Spleen (tissue), 13 donors: Measurements from ENCODE around the gene NCAPG2. TPM values are rescaled to one million over a fixed set of nuclear protein-coding genes. Genes with fewer than 3 reads are reported as not detected.

ENCODE experiments used
- DNase-seq: peaks from one replicate; pipeline ENCODE4 v3.0.0-alpha.2; 2020
- H3K27ac ChIP-seq, 8 donors: fragments of 200-600 bp; sonication (generic) in 7 of 8; 1 replicate in 4 of 8; 2 replicates in 4 of 8; pipeline versions ENCODE4 v1.5.0 to v1.8.0; 2016 to 2021; ENCODE audit warnings: inconsistent platforms in 4 of 8, mild to moderate bottlenecking in 4 of 8, moderate library complexity in 1 of 8
- H3K27me3 ChIP-seq, 7 donors: fragments of 200-600 bp; sonication (generic) in 6 of 7; replicated peaks in 1 of 7; 1 replicate in 4 of 7; 2 replicates in 3 of 7; pipeline versions ENCODE4 v1.5.0 to v1.8.0; 2016 to 2021; ENCODE audit warnings: inconsistent platforms in 3 of 7, mild to moderate bottlenecking in 1 of 7
- H3K36me3 ChIP-seq, 6 donors: fragments of 200-600 bp; sonication (generic) in 5 of 6; 1 replicate in 4 of 6; 2 replicates in 2 of 6; pipeline versions ENCODE4 v1.5.0 to v1.8.0; 2016 to 2021; ENCODE audit warnings: inconsistent platforms in 2 of 6
- H3K4me1 ChIP-seq, 6 donors: fragments of 200-600 bp; sonication (generic) in 5 of 6; 1 replicate in 3 of 6; 2 replicates in 3 of 6; pipeline versions ENCODE4 v1.5.0 to v1.8.0; 2016 to 2021; ENCODE audit warnings: inconsistent platforms in 3 of 6
- H3K4me3 ChIP-seq, 8 donors: fragments of 200-600 bp; sonication (generic) in 7 of 8; 1 replicate in 4 of 8; 2 replicates in 4 of 8; pipeline versions ENCODE4 v1.5.0 to v1.8.0; 2016 to 2021; ENCODE audit warnings: inconsistent platforms in 4 of 8, mild to moderate bottlenecking in 4 of 8, moderate library complexity in 2 of 8
- H3K9me3 ChIP-seq, 8 donors: fragments of 200-600 bp; sonication (generic) in 7 of 8; 1 replicate in 4 of 8; 2 replicates in 4 of 8; pipeline versions ENCODE4 v1.5.0 to v1.8.0; 2016 to 2021; ENCODE audit warnings: inconsistent platforms in 4 of 8
- POLR2A ChIP-seq, 3 donors: fragments of 450-650 bp; IDR thresholded peaks; one replicate each; pipeline ENCODE4 v1.5.1; 2017; ENCODE audit warnings: antibody characterized with exemption in 3 of 3, mild to moderate bottlenecking in 1 of 3
- POLR2AphosphoS5 ChIP-seq, 3 donors: sonication (generic); formaldehyde crosslinking; IDR thresholded peaks; one replicate each; pipeline ENCODE4 v1.5.1; 2017; ENCODE audit warnings: antibody characterized with exemption in 3 of 3
- WGBS, 5 donors: extraction: QIAGEN DNeasy Blood & Tissue Kit in 3 of 5; methylation state at CpG; one replicate each; pipeline versions ENCODE4 v1.1.5 to v1.1.7; 2013 to 2018; 5-methylcytosine and 5-hydroxymethylcytosine counted together
- intact Hi-C: fragments of 100-400 bp; cut with DNase I; formaldehyde crosslinking; loops from one replicate; pipeline ENCODE4 v1.15.0; 2023; ENCODE audit warnings: low total_unique reads
- long read RNA-seq, 2 donors: transcript quantifications; one replicate each; lab custom pipeline, GENCODE V29; 2026
- polyA plus RNA-seq, 3 donors: library from polyadenylated mRNA; stranded (reverse); fragments of 200-250 nt; gene quantifications; one replicate each; pipeline ENCODE4 v1.2.1, GENCODE V29; 2013
- total RNA-seq, 7 donors: library from RNA; depleted of rRNA in 3 of 7; stranded (reverse); fragments of >200 nt in 3 of 7; fragmentation: NEBNext Ultra II Directional in 4 of 7; extraction: Animal tissue kit (Norgen Biotek cat#: 25700) in 4 of 7; gene quantifications; one replicate each; pipeline versions ENCODE4 v1.1.0 to v1.2.1, GENCODE V29; 2016 to 2021
- TF ChIP-seq, protein P1 (sequence below), 11 experiments: fragments of 200-600 bp in 7 of 11; fragments of 450-650 bp in 4 of 11; sonication (generic) in 4 of 11; IDR thresholded peaks in 8 of 11; conservative IDR thresholded peaks in 3 of 11; 1 replicate in 7 of 11; 2 replicates in 4 of 11; pipeline versions ENCODE4 v1.4.0 to v1.8.0; 2016 to 2021; ENCODE audit warnings: antibody characterized with exemption in 11 of 11, inconsistent platforms in 4 of 11, mild to moderate bottlenecking in 1 of 11
- donor health status: healthy with polysubstance abuse.
- donor health status: DM: no; HTN: no; CAD: no; lungs with moderate emphysema.
- donor health status: DM: no; HTN: no; CAD: no.
- donor health status: Bipolar disorder and iron deficiency.
- donor health status: healthy.
- donor health status: DM: no; HTN: no; CAD: no.
- donor health status: DM: yes; HTN: yes; CAD: no.

NCAPG2 gene, protein sequence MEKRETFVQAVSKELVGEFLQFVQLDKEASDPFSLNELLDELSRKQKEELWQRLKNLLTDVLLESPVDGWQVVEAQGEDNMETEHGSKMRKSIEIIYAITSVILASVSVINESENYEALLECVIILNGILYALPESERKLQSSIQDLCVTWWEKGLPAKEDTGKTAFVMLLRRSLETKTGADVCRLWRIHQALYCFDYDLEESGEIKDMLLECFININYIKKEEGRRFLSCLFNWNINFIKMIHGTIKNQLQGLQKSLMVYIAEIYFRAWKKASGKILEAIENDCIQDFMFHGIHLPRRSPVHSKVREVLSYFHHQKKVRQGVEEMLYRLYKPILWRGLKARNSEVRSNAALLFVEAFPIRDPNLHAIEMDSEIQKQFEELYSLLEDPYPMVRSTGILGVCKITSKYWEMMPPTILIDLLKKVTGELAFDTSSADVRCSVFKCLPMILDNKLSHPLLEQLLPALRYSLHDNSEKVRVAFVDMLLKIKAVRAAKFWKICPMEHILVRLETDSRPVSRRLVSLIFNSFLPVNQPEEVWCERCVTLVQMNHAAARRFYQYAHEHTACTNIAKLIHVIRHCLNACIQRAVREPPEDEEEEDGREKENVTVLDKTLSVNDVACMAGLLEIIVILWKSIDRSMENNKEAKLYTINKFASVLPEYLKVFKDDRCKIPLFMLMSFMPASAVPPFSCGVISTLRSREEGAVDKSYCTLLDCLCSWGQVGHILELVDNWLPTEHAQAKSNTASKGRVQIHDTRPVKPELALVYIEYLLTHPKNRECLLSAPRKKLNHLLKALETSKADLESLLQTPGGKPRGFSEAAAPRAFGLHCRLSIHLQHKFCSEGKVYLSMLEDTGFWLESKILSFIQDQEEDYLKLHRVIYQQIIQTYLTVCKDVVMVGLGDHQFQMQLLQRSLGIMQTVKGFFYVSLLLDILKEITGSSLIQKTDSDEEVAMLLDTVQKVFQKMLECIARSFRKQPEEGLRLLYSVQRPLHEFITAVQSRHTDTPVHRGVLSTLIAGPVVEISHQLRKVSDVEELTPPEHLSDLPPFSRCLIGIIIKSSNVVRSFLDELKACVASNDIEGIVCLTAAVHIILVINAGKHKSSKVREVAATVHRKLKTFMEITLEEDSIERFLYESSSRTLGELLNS
- total RNA-seq: 10 to 100 TPM in 5 of 7 donors, 1 to 10 TPM in 2; 8.6 to 18.0 (median 12.8) TPM
- polyA plus RNA-seq: 1 to 10 TPM; 2.2 to 3.7 (median 3.2) TPM
- long read RNA-seq, donor 1: 0 reads
- long read RNA-seq, donor 2, partial matches to known transcripts: 0 of 2 reads
- long read RNA-seq, donor 2, other reads (novel, unspliced or antisense): 0 of 2 reads

DNA sequence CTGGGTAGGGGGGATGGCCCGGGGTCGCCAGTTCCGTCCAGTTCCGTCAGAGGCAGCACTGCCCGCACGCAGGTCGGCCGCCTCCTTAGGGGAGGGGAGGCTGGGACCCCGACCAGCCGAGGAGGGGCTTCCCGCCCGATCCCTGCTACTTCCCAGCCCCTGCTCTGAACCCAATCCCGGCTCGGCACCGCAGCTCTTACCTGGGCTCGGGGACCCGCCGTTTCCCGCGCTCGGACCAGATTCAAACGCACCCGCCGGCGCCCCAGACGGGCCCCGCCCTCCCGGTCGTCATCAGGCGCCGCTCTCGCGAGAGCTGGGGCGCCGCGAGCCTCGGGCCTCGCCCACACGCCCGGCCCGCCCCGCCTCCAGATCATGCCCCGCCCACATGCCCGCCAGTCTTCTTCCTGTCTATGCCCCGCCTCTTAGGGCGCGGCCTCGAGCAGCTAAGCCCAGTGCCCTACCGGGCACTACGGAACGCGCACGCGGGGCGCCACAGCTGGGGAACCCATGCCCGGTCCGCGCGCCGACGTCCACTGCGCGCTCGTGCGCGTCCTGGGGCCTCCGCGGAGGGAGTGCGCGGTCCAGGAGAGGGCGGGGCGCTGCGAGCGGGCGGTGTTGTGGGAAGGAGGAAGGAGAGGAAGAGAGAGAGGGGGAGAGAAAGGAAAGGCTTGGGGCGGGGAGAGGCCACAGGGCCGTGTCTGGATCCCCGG, at the start of gene NCAPG2:
Gene NCAPG2, minus strand, starts transcription at position 281 of the 710 bp plus-strand sequence. CDS start 2,905 bp downstream, outside the sequence.
- TF ChIP-seq, protein P1, sequence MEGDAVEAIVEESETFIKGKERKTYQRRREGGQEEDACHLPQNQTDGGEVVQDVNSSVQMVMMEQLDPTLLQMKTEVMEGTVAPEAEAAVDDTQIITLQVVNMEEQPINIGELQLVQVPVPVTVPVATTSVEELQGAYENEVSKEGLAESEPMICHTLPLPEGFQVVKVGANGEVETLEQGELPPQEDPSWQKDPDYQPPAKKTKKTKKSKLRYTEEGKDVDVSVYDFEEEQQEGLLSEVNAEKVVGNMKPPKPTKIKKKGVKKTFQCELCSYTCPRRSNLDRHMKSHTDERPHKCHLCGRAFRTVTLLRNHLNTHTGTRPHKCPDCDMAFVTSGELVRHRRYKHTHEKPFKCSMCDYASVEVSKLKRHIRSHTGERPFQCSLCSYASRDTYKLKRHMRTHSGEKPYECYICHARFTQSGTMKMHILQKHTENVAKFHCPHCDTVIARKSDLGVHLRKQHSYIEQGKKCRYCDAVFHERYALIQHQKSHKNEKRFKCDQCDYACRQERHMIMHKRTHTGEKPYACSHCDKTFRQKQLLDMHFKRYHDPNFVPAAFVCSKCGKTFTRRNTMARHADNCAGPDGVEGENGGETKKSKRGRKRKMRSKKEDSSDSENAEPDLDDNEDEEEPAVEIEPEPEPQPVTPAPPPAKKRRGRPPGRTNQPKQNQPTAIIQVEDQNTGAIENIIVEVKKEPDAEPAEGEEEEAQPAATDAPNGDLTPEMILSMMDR (IDR thresholded peaks at IDR 0.05 in 8 of 11, conservative IDR thresholded peaks at IDR 0.05 in 3 of 11): peak; percentile 47 to 91 (median 76)
- TF ChIP-seq POLR2A (IDR thresholded peaks at IDR 0.05) (peak; percentile 76 to 90 (median 84)), POLR2AphosphoS5 (IDR thresholded peaks at IDR 0.05) (peak; percentile 98 to 99 (median 98))
- WGBS, 5 donors: 0 to 1% (median 1%) methylated on average over 41 to 78 of the region's 78 CpGs
- Histone ChIP-seq H3K36me3 (peaks cover 0 to 18% (median 0%) of the 10 kb centered on the region in 6 donors), H3K9me3 (peaks cover 0 to 15% (median 8%) of the 10 kb centered on the region in 8 donors), H3K4me3 (peak within 1 kb of the TSS; percentile 77 to 96 (median 88)), H3K27me3 (no peaks in the 10 kb centered on the region), H3K4me1 (peaks cover 5 to 40% (median 21%) of the 10 kb centered on the region in 6 donors), H3K27ac (peak within 1 kb of the TSS; percentile 67 to 98 (median 94))
- peak; percentile 100 for DNase-seq
- intact Hi-C loops: no loop called here

DNA sequence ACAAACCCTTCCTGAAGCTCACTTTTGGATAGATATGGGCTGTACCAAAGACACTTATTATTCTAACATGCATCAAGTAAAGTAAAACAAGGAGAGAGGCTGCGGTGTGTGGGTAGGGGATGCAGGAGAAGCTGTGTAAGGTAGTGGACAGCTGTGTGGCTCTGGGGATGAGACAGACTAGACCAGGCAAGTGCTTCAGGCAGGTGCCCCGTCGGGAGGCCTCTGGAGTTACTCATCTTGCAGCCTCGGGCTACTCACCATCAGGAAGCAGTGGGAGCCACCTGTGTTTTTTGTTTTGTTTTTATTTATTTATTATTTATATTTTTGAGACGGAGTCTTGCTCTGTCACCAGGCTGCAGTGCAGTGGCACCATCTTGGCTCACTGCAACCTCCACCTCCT, 49.3 kb upstream of the NCAPG2 start:
- no peak overlapping the region for H3K27ac ChIP-seq
- peaks cover 0 to 8% (median 0%) of the 10 kb centered on the region in 6 donors for H3K4me1 ChIP-seq
- 92 to 99% (median 95%) methylated on average over 5 of the region's 5 CpGs for WGBS, 5 donors
- intact Hi-C loops: no loop called here
- no peak overlapping the region for H3K4me3 ChIP-seq
- DNase-seq: no peak
- no peaks in the 10 kb centered on the region for H3K27me3 ChIP-seq
- H3K36me3 ChIP-seq: peaks cover 4 to 90% (median 38%) of the 10 kb centered on the region in 6 donors
- TF ChIP-seq POLR2A (IDR thresholded peaks at IDR 0.05): no peak
- TF ChIP-seq POLR2AphosphoS5 (IDR thresholded peaks at IDR 0.05): no peak
- TF ChIP-seq, protein P1 (IDR thresholded peaks at IDR 0.05 in 8 of 11, conservative IDR thresholded peaks at IDR 0.05 in 3 of 11): no peak
- H3K9me3 ChIP-seq: no peaks in the 10 kb centered on the region

DNA sequence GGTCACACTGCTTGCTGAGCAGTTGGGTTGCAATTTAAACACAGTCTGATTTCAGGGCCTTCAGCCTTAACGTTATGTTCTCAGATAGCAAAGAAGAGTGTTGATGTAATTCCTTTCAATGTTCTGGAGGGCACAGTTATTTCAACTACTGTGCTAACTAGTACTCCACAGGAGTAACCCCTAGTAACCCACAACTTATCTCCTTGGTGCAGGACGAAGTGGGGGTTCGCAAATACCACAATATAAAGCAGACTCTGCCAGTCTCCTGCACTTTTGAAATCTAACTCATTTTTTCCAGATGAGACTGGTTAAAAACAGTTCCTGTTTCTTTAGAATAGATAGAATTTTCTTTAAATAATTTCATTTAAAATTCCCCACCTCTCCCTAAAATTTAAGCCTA, 47.1 kb upstream of the NCAPG2 start:
- H3K27me3 ChIP-seq: no peaks in the 10 kb centered on the region
- intact Hi-C loops: no loop called here
- H3K27ac ChIP-seq: no peak overlapping the region
- no peak for DNase-seq
- WGBS, 5 donors: 90 to 95% (median 91%) methylated on average over 3 of the region's 3 CpGs
- peaks cover 0 to 8% (median 0%) of the 10 kb centered on the region in 6 donors for H3K4me1 ChIP-seq
- no peak for TF ChIP-seq POLR2AphosphoS5 (IDR thresholded peaks at IDR 0.05)
- TF ChIP-seq, protein P1 (IDR thresholded peaks at IDR 0.05 in 8 of 11, conservative IDR thresholded peaks at IDR 0.05 in 3 of 11): no peak
- TF ChIP-seq POLR2A (IDR thresholded peaks at IDR 0.05): no peak
- peaks cover 0 to 90% (median 44%) of the 10 kb centered on the region in 6 donors for H3K36me3 ChIP-seq
- no peak overlapping the region for H3K4me3 ChIP-seq
- H3K9me3 ChIP-seq: no peaks in the 10 kb centered on the region
